ENCODE measurements around the gene CDK14. TPM values are rescaled to one million over a fixed set of nuclear protein-coding genes. Genes with fewer than 3 reads are reported as not detected.

CDK14 gene
- total and polyA plus RNA-seq, 10 of the 15 experiments (the other 5 are each of a cell fraction or from before 2014, with no cell fraction given): 6.5 to 61.3 (median 24.2) TPM

DNA sequence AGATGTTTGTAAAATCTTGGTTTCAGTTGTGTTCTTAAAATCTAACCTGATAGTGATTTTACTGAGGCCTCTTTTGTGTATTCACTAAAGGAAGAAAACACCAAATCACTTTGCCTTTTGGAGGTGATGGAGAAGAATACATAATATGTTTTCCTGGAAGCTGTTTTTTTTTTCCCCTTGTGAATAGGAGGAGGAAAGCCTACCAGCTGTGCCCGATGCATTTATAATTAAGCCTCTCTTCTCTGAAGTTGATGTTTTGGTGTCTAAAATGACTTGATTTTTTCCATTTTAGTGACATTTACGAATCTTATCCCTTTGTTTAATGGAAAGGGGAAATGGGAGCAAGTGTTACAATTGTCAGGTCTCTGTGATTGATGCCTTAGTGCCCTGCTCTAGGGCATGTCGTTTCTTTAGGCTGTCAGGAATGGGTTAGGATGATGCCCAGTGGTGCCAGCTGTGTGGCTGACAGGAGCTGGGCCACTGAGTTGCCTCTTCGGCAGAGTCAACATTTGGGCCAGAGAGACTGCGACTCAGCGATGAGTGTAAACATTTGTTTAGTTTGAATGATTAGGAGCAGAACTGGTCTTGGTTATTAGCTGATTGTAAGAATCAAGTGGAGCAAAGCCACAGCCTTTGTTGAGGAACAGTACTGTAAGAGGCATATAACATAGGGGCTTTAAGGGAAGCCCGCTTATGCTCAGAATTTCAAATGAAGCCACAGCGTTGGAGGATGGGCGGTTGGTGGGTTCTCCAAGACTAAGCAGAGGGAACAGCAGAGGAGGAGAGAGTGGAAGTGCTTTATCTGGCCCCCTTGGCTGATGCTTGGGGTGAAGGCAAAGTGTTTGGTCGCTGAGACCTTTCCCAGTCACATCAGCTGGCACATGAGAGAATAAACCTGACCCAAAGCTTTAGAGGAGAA, 81.6 kb downstream of the CDK14 start:
- POLR2A ChIA-PET: interaction anchor here (1.4 kb wide), 1 partner anchor 16 kb away, joined by 3 read pairs; no protein-coding TSS in a partner anchor
- H3K4me1 ChIP-seq (ENCODE audit: control insufficient read depth, insufficient read depth, low read length): no peaks in the 10 kb centered on the region
- no peak overlapping the region for H3K4me2 ChIP-seq (ENCODE audit: control insufficient read depth, insufficient read depth)
- BruUV-seq (replicated peaks): no TSS peak
- H3K79me2 ChIP-seq (ENCODE audit: control insufficient read depth, insufficient read depth, low read length): no peaks in the 10 kb centered on the region
- TF ChIP-seq HDGF (IDR thresholded peaks at IDR 0.05) (no peak), IKZF1 (conservative IDR thresholded peaks at IDR 0.05) (no peak), RCOR1 (conservative IDR thresholded peaks at IDR 0.05; ENCODE audit: low read depth, low read length) (no peak), ZSCAN29 (IDR thresholded peaks at IDR 0.05) (no peak)
- TF ChIP-seq, protein P1, sequence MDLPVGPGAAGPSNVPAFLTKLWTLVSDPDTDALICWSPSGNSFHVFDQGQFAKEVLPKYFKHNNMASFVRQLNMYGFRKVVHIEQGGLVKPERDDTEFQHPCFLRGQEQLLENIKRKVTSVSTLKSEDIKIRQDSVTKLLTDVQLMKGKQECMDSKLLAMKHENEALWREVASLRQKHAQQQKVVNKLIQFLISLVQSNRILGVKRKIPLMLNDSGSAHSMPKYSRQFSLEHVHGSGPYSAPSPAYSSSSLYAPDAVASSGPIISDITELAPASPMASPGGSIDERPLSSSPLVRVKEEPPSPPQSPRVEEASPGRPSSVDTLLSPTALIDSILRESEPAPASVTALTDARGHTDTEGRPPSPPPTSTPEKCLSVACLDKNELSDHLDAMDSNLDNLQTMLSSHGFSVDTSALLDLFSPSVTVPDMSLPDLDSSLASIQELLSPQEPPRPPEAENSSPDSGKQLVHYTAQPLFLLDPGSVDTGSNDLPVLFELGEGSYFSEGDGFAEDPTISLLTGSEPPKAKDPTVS (IDR thresholded peaks at IDR 0.05; ENCODE audit: low read depth, low read length): no peak
- TF ChIP-seq, protein P2, sequence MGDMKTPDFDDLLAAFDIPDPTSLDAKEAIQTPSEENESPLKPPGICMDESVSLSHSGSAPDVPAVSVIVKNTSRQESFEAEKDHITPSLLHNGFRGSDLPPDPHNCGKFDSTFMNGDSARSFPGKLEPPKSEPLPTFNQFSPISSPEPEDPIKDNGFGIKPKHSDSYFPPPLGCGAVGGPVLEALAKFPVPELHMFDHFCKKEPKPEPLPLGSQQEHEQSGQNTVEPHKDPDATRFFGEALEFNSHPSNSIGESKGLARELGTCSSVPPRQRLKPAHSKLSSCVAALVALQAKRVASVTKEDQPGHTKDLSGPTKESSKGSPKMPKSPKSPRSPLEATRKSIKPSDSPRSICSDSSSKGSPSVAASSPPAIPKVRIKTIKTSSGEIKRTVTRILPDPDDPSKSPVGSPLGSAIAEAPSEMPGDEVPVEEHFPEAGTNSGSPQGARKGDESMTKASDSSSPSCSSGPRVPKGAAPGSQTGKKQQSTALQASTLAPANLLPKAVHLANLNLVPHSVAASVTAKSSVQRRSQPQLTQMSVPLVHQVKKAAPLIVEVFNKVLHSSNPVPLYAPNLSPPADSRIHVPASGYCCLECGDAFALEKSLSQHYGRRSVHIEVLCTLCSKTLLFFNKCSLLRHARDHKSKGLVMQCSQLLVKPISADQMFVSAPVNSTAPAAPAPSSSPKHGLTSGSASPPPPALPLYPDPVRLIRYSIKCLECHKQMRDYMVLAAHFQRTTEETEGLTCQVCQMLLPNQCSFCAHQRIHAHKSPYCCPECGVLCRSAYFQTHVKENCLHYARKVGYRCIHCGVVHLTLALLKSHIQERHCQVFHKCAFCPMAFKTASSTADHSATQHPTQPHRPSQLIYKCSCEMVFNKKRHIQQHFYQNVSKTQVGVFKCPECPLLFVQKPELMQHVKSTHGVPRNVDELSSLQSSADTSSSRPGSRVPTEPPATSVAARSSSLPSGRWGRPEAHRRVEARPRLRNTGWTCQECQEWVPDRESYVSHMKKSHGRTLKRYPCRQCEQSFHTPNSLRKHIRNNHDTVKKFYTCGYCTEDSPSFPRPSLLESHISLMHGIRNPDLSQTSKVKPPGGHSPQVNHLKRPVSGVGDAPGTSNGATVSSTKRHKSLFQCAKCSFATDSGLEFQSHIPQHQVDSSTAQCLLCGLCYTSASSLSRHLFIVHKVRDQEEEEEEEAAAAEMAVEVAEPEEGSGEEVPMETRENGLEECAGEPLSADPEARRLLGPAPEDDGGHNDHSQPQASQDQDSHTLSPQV (IDR thresholded peaks at IDR 0.05): no peak
- TF ChIP-seq, protein P3, sequence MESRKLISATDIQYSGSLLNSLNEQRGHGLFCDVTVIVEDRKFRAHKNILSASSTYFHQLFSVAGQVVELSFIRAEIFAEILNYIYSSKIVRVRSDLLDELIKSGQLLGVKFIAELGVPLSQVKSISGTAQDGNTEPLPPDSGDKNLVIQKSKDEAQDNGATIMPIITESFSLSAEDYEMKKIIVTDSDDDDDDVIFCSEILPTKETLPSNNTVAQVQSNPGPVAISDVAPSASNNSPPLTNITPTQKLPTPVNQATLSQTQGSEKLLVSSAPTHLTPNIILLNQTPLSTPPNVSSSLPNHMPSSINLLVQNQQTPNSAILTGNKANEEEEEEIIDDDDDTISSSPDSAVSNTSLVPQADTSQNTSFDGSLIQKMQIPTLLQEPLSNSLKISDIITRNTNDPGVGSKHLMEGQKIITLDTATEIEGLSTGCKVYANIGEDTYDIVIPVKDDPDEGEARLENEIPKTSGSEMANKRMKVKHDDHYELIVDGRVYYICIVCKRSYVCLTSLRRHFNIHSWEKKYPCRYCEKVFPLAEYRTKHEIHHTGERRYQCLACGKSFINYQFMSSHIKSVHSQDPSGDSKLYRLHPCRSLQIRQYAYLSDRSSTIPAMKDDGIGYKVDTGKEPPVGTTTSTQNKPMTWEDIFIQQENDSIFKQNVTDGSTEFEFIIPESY (IDR thresholded peaks at IDR 0.05): no peak
- SMC1A ChIA-PET (ENCODE audit: uncharacterized antibody, unreplicated experiment): interaction anchor here (0.7 to 1.6 kb wide), 5 partner anchors 11 to 31 kb away, joined by 3 to 10 read pairs (median 4); no protein-coding TSS in a partner anchor
- RAD21 ChIA-PET (ENCODE audit: unreplicated experiment): interaction anchor here (0.8 kb wide), 1 partner anchor 29 kb away, joined by 3 read pairs; no protein-coding TSS in a partner anchor
- no peak overlapping the region for H3K27ac ChIP-seq (ENCODE audit: control insufficient read depth, insufficient read depth)
- DNase-seq (ENCODE audit: low read depth, low spot score) (no peak), FAIRE-seq (no peak), ATAC-seq (no peak; the same call in 2 of the 3 replicates)
- H4K20me1 ChIP-seq (ENCODE audit: control insufficient read depth, insufficient read depth): no peaks in the 10 kb centered on the region
- intact Hi-C loops (cut with micrococcal nuclease; ENCODE audit: unreplicated experiment): no loop called here
- 74% methylated on average over 10 of the region's 10 CpGs for WGBS (ENCODE audit: insufficient coverage, insufficient replicate concordance, low lambda C conversion rate, missing lambda C conversion rate)
- H2AFZ ChIP-seq (ENCODE audit: control insufficient read depth, low read depth, low read length): no peak overlapping the region
- CTCF ChIA-PET: interaction anchor here (0.9 to 1.0 kb wide), 3 partner anchors 16 to 23 kb away, joined by 3 read pairs; no protein-coding TSS in a partner anchor
- H3K4me3 ChIP-seq: no peak overlapping the region
- H3K36me3 ChIP-seq (ENCODE audit: control insufficient read depth in 2 of 2, insufficient read depth in 2 of 2, low read length in 1 of 2): no peaks in the 10 kb centered on the region
- no peaks in the 10 kb centered on the region for H3K9me3 ChIP-seq (replicated peaks; ENCODE audit: control insufficient read depth, insufficient read depth, low read length)
- H3K9ac ChIP-seq (ENCODE audit: control insufficient read depth, insufficient read depth, low read length): no peak overlapping the region
- H3K27me3 ChIP-seq (replicated peaks in 1 of 2; ENCODE audit: control insufficient read depth in 2 of 2, insufficient read depth in 2 of 2, low read length in 1 of 2): no peaks in the 10 kb centered on the region
- in situ Hi-C loops (cut with MboI): loop anchor here (25.0 kb wide), 1 partner anchor 585 kb away; the partner anchor contains the start of gene FZD1

Measured in GM12878 (cell line).